ENCODE measurements around the gene EFCAB11. TPM values are rescaled to one million over a fixed set of nuclear protein-coding genes. Genes with fewer than 3 reads are reported as not detected.

EFCAB11 gene
- total and polyA plus RNA-seq, 2 of the 8 experiments (the other 6 are each of a cell fraction or from before 2014, with no cell fraction given) = 6.8 to 12.8 TPM

- ChIA-PET POLR2A (ENCODE audit: partially characterized antibody) (interaction anchor here (0.7 kb wide), 1 partner anchor 146 kb away, joined by 3 read pairs; no protein-coding TSS in a partner anchor), CTCF (ENCODE audit: partially characterized antibody) (interaction anchor here (1.0 to 1.7 kb wide), 2 partner anchors 137 to 201 kb away, joined by 3 read pairs; no protein-coding TSS in a partner anchor)
- H3K27me3 ChIP-seq (replicated peaks in 1 of 4; ENCODE audit: control insufficient read depth in 3 of 4, extremely low read depth in 1 of 4, insufficient read depth in 3 of 4, low read length in 3 of 4) = no peaks in the 10 kb centered on the region
- H3K36me3 ChIP-seq (ENCODE audit: control insufficient read depth in 2 of 4, insufficient read depth in 4 of 4, low read length in 3 of 4) = no peaks in the 10 kb centered on the region
- WGBS, 2 experiments (ENCODE audit: extremely low coverage in 1 of 2, insufficient coverage in 1 of 2, insufficient read length in 1 of 2, insufficient replicate concordance in 2 of 2, low coverage in 1 of 2, low lambda C conversion rate in 2 of 2, missing lambda C conversion rate in 1 of 2) = 92% methylated on average over 7 of the region's 7 CpGs; no CpG with 5 or more reads in 1 of the 2 experiments
- DNase-seq (ENCODE audit: low read depth in 1 of 2, low spot score in 2 of 2) (no peak), FAIRE-seq (no peak)
- H3K4me1 ChIP-seq (replicated peaks in 1 of 4; ENCODE audit: control insufficient read depth in 3 of 4, insufficient read depth in 4 of 4, low read length in 3 of 4) = peaks cover 3 to 12% (median 9%) of the 10 kb centered on the region in 4 experiments; a peak in 6 of 7 replicates
- no peak overlapping the region for H4K5ac ChIP-seq (ENCODE audit: insufficient read length, low read depth, low read length)
- no peak for TF ChIP-seq FOSL1 (IDR thresholded peaks at IDR 0.05; ENCODE audit: insufficient read depth, low read depth, low read length)
- TF ChIP-seq KDM1A (IDR thresholded peaks at IDR 0.05; ENCODE audit: borderline replicate concordance, low read length) = no peak
- TF ChIP-seq BACH1 (IDR thresholded peaks at IDR 0.05; ENCODE audit: low read length) = no peak
- TF ChIP-seq CTBP2 (IDR thresholded peaks at IDR 0.05; ENCODE audit: borderline replicate concordance, insufficient read depth, insufficient read length, low read length) = no peak
- no peak for TF ChIP-seq TEAD4 (IDR thresholded peaks at IDR 0.05; ENCODE audit: low read depth, low read length)
- no peak for TF ChIP-seq TAF7 (optimal IDR thresholded peaks at IDR 0.05; ENCODE audit: borderline replicate concordance, low read depth, low read length)
- TF ChIP-seq SP1 (IDR thresholded peaks at IDR 0.05; ENCODE audit: low read depth, low read length) = no peak
- H3K9ac ChIP-seq (replicated peaks in 1 of 4; ENCODE audit: extremely low read depth in 1 of 4, low read depth in 3 of 4, low read length in 3 of 4) = no peak overlapping the region
- H3K23ac ChIP-seq (ENCODE audit: insufficient read length) = no peak overlapping the region
- H2BK20ac ChIP-seq (ENCODE audit: low read length) = no peak overlapping the region
- no peak overlapping the region for H2BK120ac ChIP-seq (replicated peaks; ENCODE audit: low read depth, low read length)
- H2AK5ac ChIP-seq (ENCODE audit: low read depth, low read length) = no peak overlapping the region
- H3K79me2 ChIP-seq (ENCODE audit: control insufficient read depth in 1 of 2, insufficient read depth in 2 of 2, low read length in 2 of 2) = no peaks in the 10 kb centered on the region
- H4K20me1 ChIP-seq (replicated peaks in 1 of 2; ENCODE audit: control insufficient read depth in 1 of 2, insufficient read depth in 2 of 2, low read length in 2 of 2) = no peaks in the 10 kb centered on the region
- no peaks in the 10 kb centered on the region for H3K79me1 ChIP-seq (ENCODE audit: low read depth, low read length)
- no peak overlapping the region for H3K4me2 ChIP-seq (ENCODE audit: insufficient read depth in 1 of 2, low read depth in 2 of 2, low read length in 2 of 2)
- H2BK15ac ChIP-seq (ENCODE audit: low read length) = no peak overlapping the region
- H4K8ac ChIP-seq (ENCODE audit: extremely low read depth, insufficient read depth, low read length) = no peak overlapping the region
- H3K14ac ChIP-seq (ENCODE audit: insufficient read length) = no peak overlapping the region
- no peak overlapping the region for H3K56ac ChIP-seq (replicated peaks; ENCODE audit: insufficient read length, low read depth, low read length)
- no peak overlapping the region for H3K4ac ChIP-seq (replicated peaks; ENCODE audit: insufficient read length, low read depth, low read length)
- peak overlapping the region; percentile 55; the same call in 1 of the 2 replicates for H2BK12ac ChIP-seq (ENCODE audit: low read depth, low read length)
- no peak overlapping the region for H3K4me3 ChIP-seq (ENCODE audit: extremely low read depth in 1 of 4, insufficient read depth in 2 of 4, low read depth in 3 of 4, low read length in 4 of 4)
- no peak overlapping the region for H2BK5ac ChIP-seq (ENCODE audit: low read depth, low read length)
- H3K23me2 ChIP-seq (ENCODE audit: low read depth, low read length) = no peaks in the 10 kb centered on the region; the same call in 1 of the 2 replicates
- no peak overlapping the region for H2AFZ ChIP-seq (ENCODE audit: low read length)
- no peaks in the 10 kb centered on the region for H3K9me3 ChIP-seq (ENCODE audit: insufficient read depth in 2 of 2, low read depth in 1 of 2, low read length in 1 of 2)
- H4K91ac ChIP-seq (replicated peaks; ENCODE audit: insufficient read length, low read length) = no peak overlapping the region
- no peak overlapping the region for H3K27ac ChIP-seq (ENCODE audit: low read depth, low read length)
- no peak overlapping the region for H3K18ac ChIP-seq (ENCODE audit: extremely low read depth, low read length)
Observed at GRCh38 chr14:89775151-89775550, 179.4 kb downstream of the EFCAB11 start.
